NCI-H2196 treated with DMSO at 0.1 percent for 48 hours (cell line): ENCODE measurements around the gene RAI14.

Experiments used
- DNase-seq: peaks from one replicate; lab custom pipeline; 2025; ENCODE audit not compliant: unreplicated experiment; lab: John Stamatoyannopoulos, UW

The RAI14 gene

GRCh38 chr5:34639852-34640626, 16.1 kb upstream of the RAI14 start:
- DNase-seq, result no peak

GRCh38 chr5:34648039-34648839, 7.9 kb upstream of the RAI14 start:
- DNase-seq, result no peak

GRCh38 chr5:34648840-34649158, 7.3 kb upstream of the RAI14 start:
- no peak for DNase-seq

GRCh38 chr5:34651791-34652190, 4.3 kb upstream of the RAI14 start:
- DNase-seq, result no peak

- DNase-seq, result no peak
These were observed 3.7 kb upstream of the RAI14 start for GRCh38 chr5:34652466-34652865.

- DNase-seq, result no peak
These were observed 3.2 kb upstream of the RAI14 start for GRCh38 chr5:34652914-34653313.

- no peak for DNase-seq
These were observed 2.4 kb upstream of the RAI14 start for GRCh38 chr5:34653708-34654107.

GRCh38 chr5:34655354-34655991, 655 bp upstream of the RAI14 start:
- peak; percentile 63 for DNase-seq

GRCh38 chr5:34656700-34657273, 659 bp downstream of the RAI14 start:
- DNase-seq, result no peak

- no peak for DNase-seq
These were observed 1.3 kb downstream of the RAI14 start for GRCh38 chr5:34657274-34657921.

- DNase-seq, result no peak
These were observed 1.9 kb downstream of the RAI14 start for GRCh38 chr5:34657988-34658387.

- DNase-seq, result no peak
These were observed 3.0 kb downstream of the RAI14 start for GRCh38 chr5:34659168-34659567.

- no peak for DNase-seq
These were observed 4.3 kb downstream of the RAI14 start for GRCh38 chr5:34660444-34660843.

GRCh38 chr5:34663771-34664496, 7.8 kb downstream of the RAI14 start:
- no peak for DNase-seq

- no peak for DNase-seq
These were observed 10.4 kb downstream of the RAI14 start for GRCh38 chr5:34666392-34667080.

GRCh38 chr5:34667705-34668104, 11.6 kb downstream of the RAI14 start:
- DNase-seq, result no peak

GRCh38 chr5:34669931-34670516, 13.9 kb downstream of the RAI14 start:
- DNase-seq, result no peak

- DNase-seq, result no peak
These were observed 16.1 kb downstream of the RAI14 start for GRCh38 chr5:34672196-34672595.

- no peak for DNase-seq
These were observed 17.5 kb downstream of the RAI14 start for GRCh38 chr5:34673463-34674125.
